ENCODE data around the gene C1QTNF9B. TPM values are rescaled to one million over a fixed set of nuclear protein-coding genes. Genes with fewer than 3 reads are reported as not detected.
"Not testable (repeated sequence)": the region's sequence is repeated elsewhere in the genome, so short reads cannot be mapped to it uniquely, and the experiment has no call there.

The C1QTNF9B gene
- total RNA-seq, 1 donor from 2014 or later, result not detected

- Mint-ChIP-seq H3K27ac (peak overlapping the region; percentile 87), H3K9me3 (no peaks in the 10 kb centered on the region), H3K27me3 (no peaks in the 10 kb centered on the region), H3K4me1 (ENCODE audit: unreplicated experiment) (peaks cover 19% of the 10 kb centered on the region), H3K4me3 (peak overlapping the region; percentile 91), H3K36me3 (peaks cover 3% of the 10 kb centered on the region)
- DNase-seq (ENCODE audit: extremely low spot score, unreplicated experiment), result no peak
- peak; percentile 41 for TF ChIP-seq CTCF (conservative IDR thresholded peaks at IDR 0.05)
Measured at GRCh38 chr13:23889615-23890607, 7.4 kb downstream of the C1QTNF9B start.

GRCh38 chr13:23888658-23889614, 8.4 kb downstream of the C1QTNF9B start, which contains the start of gene MIPEP:
Gene MIPEP (minus strand): TSS chr13:23889400. CDS start chr13:23889320, 80 bp downstream.
- peak within 1 kb of the TSS; percentile 91 for H3K4me3 Mint-ChIP-seq
- peak; percentile 96 for DNase-seq (ENCODE audit: extremely low spot score, unreplicated experiment)
- peak within 1 kb of the TSS; percentile 87 for H3K27ac Mint-ChIP-seq
- peaks cover 8% of the 10 kb centered on the region for H3K36me3 Mint-ChIP-seq
- TF ChIP-seq CTCF (conservative IDR thresholded peaks at IDR 0.05), result peak; percentile 82
- H3K27me3 Mint-ChIP-seq, result no peaks in the 10 kb centered on the region
- peaks cover 19% of the 10 kb centered on the region for H3K4me1 Mint-ChIP-seq (ENCODE audit: unreplicated experiment)
- H3K9me3 Mint-ChIP-seq, result no peaks in the 10 kb centered on the region

GRCh38 chr13:23884361-23884760, 12.9 kb downstream of the C1QTNF9B start:
- not testable (repeated sequence) for H3K27me3 Mint-ChIP-seq; H3K9me3 Mint-ChIP-seq; H3K4me1 Mint-ChIP-seq (ENCODE audit: unreplicated experiment); H3K27ac Mint-ChIP-seq; DNase-seq (ENCODE audit: extremely low spot score, unreplicated experiment); H3K4me3 Mint-ChIP-seq
- peaks cover 12% of the 10 kb centered on the region for H3K36me3 Mint-ChIP-seq

GRCh38 chr13:23883255-23883654, 14.0 kb downstream of the C1QTNF9B start:
- peaks cover 17% of the 10 kb centered on the region for H3K36me3 Mint-ChIP-seq
- TF ChIP-seq CTCF (conservative IDR thresholded peaks at IDR 0.05), result no peak
- no peak overlapping the region for H3K27ac Mint-ChIP-seq

GRCh38 chr13:23881402-23881800, 15.9 kb downstream of the C1QTNF9B start:
- not testable (repeated sequence) for DNase-seq (ENCODE audit: extremely low spot score, unreplicated experiment); H3K27ac Mint-ChIP-seq; H3K4me1 Mint-ChIP-seq (ENCODE audit: unreplicated experiment); H3K4me3 Mint-ChIP-seq; H3K27me3 Mint-ChIP-seq; H3K9me3 Mint-ChIP-seq
- peaks cover 17% of the 10 kb centered on the region for H3K36me3 Mint-ChIP-seq

More at GRCh38 chr13:23883255-23883654, 14.0 kb downstream of the C1QTNF9B start:
- Mint-ChIP-seq H3K27me3 (no peaks in the 10 kb centered on the region), H3K4me1 (ENCODE audit: unreplicated experiment) (peaks cover 9% of the 10 kb centered on the region), H3K9me3 (no peaks in the 10 kb centered on the region), H3K4me3 (no peak overlapping the region)
- DNase-seq (ENCODE audit: extremely low spot score, unreplicated experiment), result no peak

- H3K27me3 Mint-ChIP-seq; DNase-seq (ENCODE audit: extremely low spot score, unreplicated experiment); H3K27ac Mint-ChIP-seq; H3K4me1 Mint-ChIP-seq (ENCODE audit: unreplicated experiment); H3K9me3 Mint-ChIP-seq; H3K4me3 Mint-ChIP-seq: not testable (repeated sequence)
- H3K36me3 Mint-ChIP-seq, result peaks cover 22% of the 10 kb centered on the region
Measured at GRCh38 chr13:23880493-23881401, 16.6 kb downstream of the C1QTNF9B start.
